H9 (cell line): ENCODE measurements around the gene GTF2A1L. TPM values are rescaled to one million over a fixed set of nuclear protein-coding genes. Genes with fewer than 3 reads are reported as not detected.

Source experiments
- DNase-seq: peaks from one replicate; pipeline ENCODE4 v3.0.0-alpha.2; 2017
- H2AFZ ChIP-seq: one replicate; pipeline ENCODE4 v1.6.1; 2013; ENCODE audit warnings: mild to moderate bottlenecking, low read length, control low read depth, moderate library complexity
- H2AK5ac ChIP-seq: 2 replicates; pipeline ENCODE4 v1.6.1; 2013; ENCODE audit warnings: low read length, control low read depth, mixed read lengths; ENCODE audit not compliant: insufficient read length
- H2BK120ac ChIP-seq: one replicate; pipeline ENCODE4 v1.6.1; 2013; ENCODE audit warnings: low read depth, mild to moderate bottlenecking, low read length, control low read depth, inconsistent platforms; ENCODE audit not compliant: poor library complexity, severe bottlenecking
- H2BK12ac ChIP-seq: 2 replicates; pipeline ENCODE4 v1.6.1; 2013; ENCODE audit warnings: low read length, control low read depth, mixed read lengths, low read depth; ENCODE audit not compliant: insufficient read length
- H2BK15ac ChIP-seq: 2 replicates; pipeline ENCODE4 v1.6.1; 2013; ENCODE audit warnings: low read depth, low read length, control low read depth
- H2BK20ac ChIP-seq: one replicate; pipeline ENCODE4 v1.6.1; 2013; ENCODE audit warnings: low read depth, mild to moderate bottlenecking, low read length, control low read depth, inconsistent platforms; ENCODE audit not compliant: poor library complexity, severe bottlenecking
- H2BK5ac ChIP-seq: 2 replicates; pipeline ENCODE4 v1.6.1; 2013; ENCODE audit warnings: low read length, control low read depth, mixed read lengths; ENCODE audit not compliant: insufficient read length
- H3K14ac ChIP-seq: 2 replicates; pipeline ENCODE4 v1.6.1; 2013; ENCODE audit warnings: low read length, control low read depth; ENCODE audit not compliant: insufficient read depth
- H3K18ac ChIP-seq: 2 replicates; pipeline ENCODE4 v1.6.1; 2013; ENCODE audit warnings: low read depth, mild to moderate bottlenecking, mixed read lengths, low read length, control low read depth; ENCODE audit not compliant: insufficient read length
- H3K23ac ChIP-seq: 2 replicates; pipeline ENCODE4 v1.6.1; 2013; ENCODE audit warnings: low read length, control low read depth, mixed read lengths, low read depth; ENCODE audit not compliant: insufficient read length
- H3K23me2 ChIP-seq: 2 replicates; pipeline ENCODE4 v1.6.1; 2013; ENCODE audit warnings: low read depth, mild to moderate bottlenecking, mixed read lengths, low read length, control low read depth; ENCODE audit not compliant: insufficient read length, poor library complexity, severe bottlenecking
- H3K27ac ChIP-seq: 2 replicates; pipeline ENCODE4 v1.5.1; 2013; ENCODE audit warnings: low read length, control low read depth, mixed read lengths, low read depth; ENCODE audit not compliant: insufficient read length
- H3K27me3 ChIP-seq: 2 replicates; pipeline ENCODE4 v1.6.1; 2013; ENCODE audit warnings: low read length, control low read depth, inconsistent platforms; ENCODE audit not compliant: insufficient read depth
- H3K4ac ChIP-seq: 2 replicates; pipeline ENCODE4 v1.6.1; 2013; ENCODE audit warnings: low read depth, mild to moderate bottlenecking, control low read depth, inconsistent platforms, low read length, moderate library complexity
- H3K4me1 ChIP-seq: 2 replicates; pipeline ENCODE4 v1.6.1; 2013; ENCODE audit warnings: low read length, control low read depth, inconsistent platforms; ENCODE audit not compliant: insufficient read depth
- H3K4me2 ChIP-seq: 2 replicates; pipeline ENCODE4 v1.6.1; 2013; ENCODE audit warnings: low read length, control low read depth, mixed read lengths; ENCODE audit not compliant: insufficient read length, insufficient read depth
- H3K56ac ChIP-seq: 2 replicates; pipeline ENCODE4 v1.6.1; 2013; ENCODE audit warnings: low read depth, mild to moderate bottlenecking, mixed read lengths, low read length, control low read depth; ENCODE audit not compliant: insufficient read length
- H3K79me1 ChIP-seq: 2 replicates; pipeline ENCODE4 v1.6.1; 2013; ENCODE audit warnings: low read depth, mild to moderate bottlenecking, moderate library complexity, low read length, control low read depth, inconsistent platforms; ENCODE audit not compliant: insufficient read depth, poor library complexity, severe bottlenecking
- H3K79me2 ChIP-seq: 2 replicates; pipeline ENCODE4 v1.6.1; 2013; ENCODE audit warnings: low read length, control low read depth, inconsistent platforms; ENCODE audit not compliant: insufficient read depth
- H3K9ac ChIP-seq: 2 replicates; pipeline ENCODE4 v1.6.1; 2013; ENCODE audit warnings: low read length, control low read depth, mixed read lengths; ENCODE audit not compliant: insufficient read length; ENCODE audit errors: extremely low read depth
- H3K9me3 ChIP-seq: one replicate; pipeline ENCODE4 v1.6.1; 2013; ENCODE audit warnings: low read depth, low read length, inconsistent platforms; ENCODE audit not compliant: control insufficient read depth
- H3T11ph ChIP-seq: one replicate; pipeline ENCODE4 v1.6.1; 2013; ENCODE audit warnings: mild to moderate bottlenecking, low read length, control low read depth, inconsistent platforms
- H4K20me1 ChIP-seq: one replicate; pipeline ENCODE4 v1.6.1; 2013; ENCODE audit not compliant: control insufficient read depth, insufficient read length, insufficient read depth
- H4K5ac ChIP-seq: 2 replicates; pipeline ENCODE4 v1.6.1; 2013; ENCODE audit warnings: low read depth, mild to moderate bottlenecking, mixed read lengths, low read length, control low read depth; ENCODE audit not compliant: insufficient read length
- H4K8ac ChIP-seq: replicated peaks from 2 replicates; pipeline ENCODE4 v1.6.1; 2013; ENCODE audit warnings: low read length, control low read depth, mixed read lengths, low read depth; ENCODE audit not compliant: insufficient read length
- H4K91ac ChIP-seq: 2 replicates; pipeline ENCODE4 v1.6.1; 2013; ENCODE audit warnings: low read depth, mild to moderate bottlenecking, moderate library complexity, mixed read lengths, low read length, control low read depth; ENCODE audit not compliant: insufficient read length
- H3K27ac Mint-ChIP-seq, 3 experiments: 2 replicates in 2 of 3; 3 replicates in 1 of 3; pipeline ENCODE4 v1.8.0; 2020 to 2021; ENCODE audit warnings: mixed read lengths in 3 of 3, mild to moderate bottlenecking in 1 of 3, moderate library complexity in 1 of 3
- H3K27me3 Mint-ChIP-seq: 2 replicates; pipeline ENCODE4 v1.8.0; 2021; ENCODE audit warnings: low read depth, mild to moderate bottlenecking, moderate library complexity, mixed read lengths
- H3K36me3 Mint-ChIP-seq, 3 experiments: 2 replicates in 2 of 3; 3 replicates in 1 of 3; pipeline ENCODE4 v1.8.0; 2020 to 2021; ENCODE audit warnings: low read depth in 3 of 3, mixed read lengths in 3 of 3; ENCODE audit not compliant: insufficient read depth in 1 of 3
- H3K4me1 Mint-ChIP-seq, 2 experiments: 2 replicates each; pipeline ENCODE4 v1.8.0; 2020; ENCODE audit warnings: mixed read lengths in 2 of 2
- H3K4me3 Mint-ChIP-seq, 2 experiments: 2 replicates in 1 of 2; 3 replicates in 1 of 2; pipeline ENCODE4 v1.8.0; 2020 to 2021; ENCODE audit warnings: mild to moderate bottlenecking in 2 of 2, mixed read lengths in 2 of 2, moderate library complexity in 1 of 2
- H3K9me3 Mint-ChIP-seq, 2 experiments: 2 replicates in 1 of 2; 3 replicates in 1 of 2; pipeline ENCODE4 v1.8.0; 2020; ENCODE audit warnings: mild to moderate bottlenecking in 2 of 2, mixed read lengths in 2 of 2, moderate library complexity in 1 of 2
- CTCF ChIP-seq: fragments of 200-600 bp; sonication (generic); conservative IDR thresholded peaks from 3 replicates; pipeline ENCODE4 v1.8.0; 2021; ENCODE audit warnings: antibody characterized with exemption, mild to moderate bottlenecking
- WGBS: extraction: QIAGEN DNeasy Blood & Tissue Kit; methylation state at CpG from one replicate; pipeline ENCODE4 v1.1.7; 2013; ENCODE audit warnings: missing lambda C conversion rate, low lambda C conversion rate, mixed read lengths; ENCODE audit not compliant: insufficient read length; ENCODE audit errors: extremely low coverage; 5-methylcytosine and 5-hydroxymethylcytosine counted together
- total RNA-seq: library from RNA; stranded (reverse); gene quantifications from 2 replicates; pipeline ENCODE4 v1.2.1, GENCODE V29; 2021

The GTF2A1L gene
- total RNA-seq, 1 experiment from 2014 or later, result not detected

GRCh38 chr2:48691935-48692691 is 74.5 kb downstream of the GTF2A1L start:
- H3K27me3 Mint-ChIP-seq, result no peaks in the 10 kb centered on the region
- H2BK120ac ChIP-seq, result no peak overlapping the region
- no peak overlapping the region for H3K9ac ChIP-seq
- no peak for DNase-seq
- no peak for TF ChIP-seq CTCF
- no peak overlapping the region for H3K4me2 ChIP-seq
- H4K20me1 ChIP-seq, result no peaks in the 10 kb centered on the region
- H3T11ph ChIP-seq, result no peak overlapping the region
- WGBS, result no CpG with 5 or more reads among the region's 3 CpGs
- no peak overlapping the region for H3K14ac ChIP-seq
- no peak overlapping the region for H2BK5ac ChIP-seq
- H3K27me3 ChIP-seq, result no peaks in the 10 kb centered on the region
- no peak overlapping the region for H4K5ac ChIP-seq
- H3K18ac ChIP-seq, result no peak overlapping the region
- H3K9me3 ChIP-seq, result no peaks in the 10 kb centered on the region
- H2AK5ac ChIP-seq, result no peak overlapping the region
- no peak overlapping the region for H2AFZ ChIP-seq
- H3K4ac ChIP-seq, result no peak overlapping the region
- peaks cover 35 to 45% of the 10 kb centered on the region in 2 experiments for H3K4me1 Mint-ChIP-seq
- no peak overlapping the region for H2BK15ac ChIP-seq
- no peak overlapping the region for H2BK20ac ChIP-seq
- no peaks in the 10 kb centered on the region for H3K79me2 ChIP-seq
- no peaks in the 10 kb centered on the region for H3K23me2 ChIP-seq
- no peak overlapping the region for H3K4me3 Mint-ChIP-seq
- no peak overlapping the region for H3K56ac ChIP-seq
- H2BK12ac ChIP-seq, result no peak overlapping the region
- H3K23ac ChIP-seq, result no peak overlapping the region
- no peaks in the 10 kb centered on the region for H3K36me3 Mint-ChIP-seq
- H3K27ac Mint-ChIP-seq, result peak overlapping the region; percentile 43 to 63 (median 56); a peak in 6 of 7 replicates
- H3K9me3 Mint-ChIP-seq, result no peaks in the 10 kb centered on the region
- no peak overlapping the region for H4K8ac ChIP-seq
- peaks cover 4% of the 10 kb centered on the region; the same call in 1 of the 2 replicates for H3K4me1 ChIP-seq
- H3K79me1 ChIP-seq, result no peaks in the 10 kb centered on the region
- H4K91ac ChIP-seq, result no peak overlapping the region
- H3K27ac ChIP-seq, result no peak overlapping the region
